K562 (cell line): ENCODE results near the gene ARMH3. TPM values are rescaled to one million over a fixed set of nuclear protein-coding genes. Genes with fewer than 3 reads are reported as not detected.

ENCODE experiments used
- ATF1 ChIP-seq, 2 experiments: fragments of 450-650 bp in 1 of 2; IDR thresholded peaks; 2 replicates each; pipeline ENCODE4 v1.6.1; 2016; ENCODE audit warnings: missing compliant biosample characterization in 1 of 2, missing genetic modification characterization in 1 of 2
- ATF7 ChIP-seq: fragments of 450-650 bp; IDR thresholded peaks from 2 replicates; pipeline ENCODE4 v1.7.1; 2014; ENCODE audit warnings: mild to moderate bottlenecking, moderate library complexity
- BDP1 ChIP-seq: IDR thresholded peaks from 3 replicates; pipeline ENCODE4 v1.6.1; 2011; ENCODE audit not compliant: insufficient read length, insufficient read depth
- ELF4 ChIP-seq: fragments of 450-650 bp; formaldehyde crosslinking; IDR thresholded peaks from 2 replicates; pipeline ENCODE4 v1.4.0; 2022; ENCODE audit warnings: missing genetic modification characterization
- ETV5 ChIP-seq: sonication (generic); formaldehyde crosslinking; IDR thresholded peaks from 2 replicates; pipeline ENCODE4 v1.4.0; 2020; ENCODE audit warnings: low read depth, mild to moderate bottlenecking, missing genetic modification reagents
- HDAC8 ChIP-seq: fragments of 450-650 bp; IDR thresholded peaks from 2 replicates; pipeline ENCODE4 v1.6.1; 2016; ENCODE audit warnings: mild to moderate bottlenecking, missing genetic modification characterization, moderate library complexity, missing compliant biosample characterization
- KDM2B ChIP-seq: fragments of 250-450 bp; sonication (Bioruptor Pico); IDR thresholded peaks from 2 replicates; pipeline ENCODE4 v1.8.0; 2021; ENCODE audit warnings: mild to moderate bottlenecking, moderate library complexity
- KDM5B ChIP-seq: fragments of 200-600 bp; sonication (generic); IDR thresholded peaks from 2 replicates; pipeline ENCODE4 v1.6.1; 2012; ENCODE audit warnings: low read depth, mild to moderate bottlenecking, moderate library complexity, low read length, control low read depth, inconsistent platforms; ENCODE audit not compliant: insufficient replicate concordance
- L3MBTL2 ChIP-seq: fragments of 450-650 bp; IDR thresholded peaks from 2 replicates; pipeline ENCODE4 v1.6.1; 2016; ENCODE audit warnings: mild to moderate bottlenecking, moderate library complexity
- LEF1 ChIP-seq: fragments of 450-650 bp; IDR thresholded peaks from 2 replicates; pipeline ENCODE4 v1.6.1; 2016; ENCODE audit warnings: mild to moderate bottlenecking
- NCOA6 ChIP-seq: fragments of 450-650 bp; IDR thresholded peaks from 2 replicates; pipeline ENCODE4 v1.6.1; 2017; ENCODE audit warnings: mild to moderate bottlenecking
- PML ChIP-seq: IDR thresholded peaks from 2 replicates; pipeline ENCODE4 v1.6.1; 2012; ENCODE audit warnings: low read length, inconsistent platforms
- RBM14 ChIP-seq: fragments of 200-400 bp; formaldehyde crosslinking; IDR thresholded peaks from 2 replicates; pipeline ENCODE4 v1.6.1; 2018; ENCODE audit warnings: low read depth, mild to moderate bottlenecking, low read length, moderate library complexity, borderline replicate concordance; ENCODE audit not compliant: insufficient read depth
- SETDB1 ChIP-seq: IDR thresholded peaks from one replicate; pipeline ENCODE4 v1.6.1; 2012; ENCODE audit warnings: low read length, control low read depth, inconsistent platforms
- SMARCA4 ChIP-seq: fragments of 450-650 bp; IDR thresholded peaks from 2 replicates; pipeline ENCODE4 v1.6.1; 2016
- SUPT5H ChIP-seq: fragments of 450-650 bp; IDR thresholded peaks from 2 replicates; pipeline ENCODE4 v1.6.1; 2016
- WHSC1 ChIP-seq: IDR thresholded peaks from one replicate; pipeline ENCODE4 v1.6.1; 2012; ENCODE audit warnings: low read length, control low read depth, inconsistent platforms
- XRCC3 ChIP-seq: fragments of 450-650 bp; IDR thresholded peaks from 2 replicates; pipeline ENCODE4 v1.6.1; 2017; ENCODE audit warnings: mild to moderate bottlenecking, moderate library complexity
- ZNF24 ChIP-seq: fragments of 450-650 bp; IDR thresholded peaks from 2 replicates; pipeline ENCODE4 v1.6.1; 2016
- ZNF282 ChIP-seq: sonication (generic); formaldehyde crosslinking; IDR thresholded peaks from 2 replicates; pipeline ENCODE4 v1.8.1; 2023; ENCODE audit warnings: missing genetic modification reagents
- ZNF589 ChIP-seq: fragments of 200-800 bp; sonication (Bioruptor generic); IDR thresholded peaks from 2 replicates; pipeline ENCODE4 v1.6.1; 2016; ENCODE audit warnings: low read depth, missing genetic modification characterization, missing compliant biosample characterization
- ZZZ3 ChIP-seq: fragments of 450-650 bp; IDR thresholded peaks from 2 replicates; pipeline ENCODE4 v1.6.1; 2016; ENCODE audit warnings: antibody characterized with exemption, mild to moderate bottlenecking, moderate library complexity
- polyA plus RNA-seq, 8 experiments: library from polyadenylated mRNA; depleted of rRNA in 4 of 8; stranded (reverse) in 5 of 8; unstranded in 3 of 8; fragments of >200 nt; fragmentation: Nextera tagmentation in 2 of 8; fragmentation: Illumina TruSeq in 1 of 8; extraction: Ambion mirVana in 2 of 8; extraction: Trizol in 1 of 8; gene quantifications; 2 replicates each; pipeline versions ENCODE4 v1.2.1 to v1.2.3, GENCODE V29; 2011 to 2014; ENCODE audit warnings: inconsistent platforms in 1 of 8, missing spikeins in 1 of 8
- total RNA-seq, 7 experiments: library from RNA; depleted of rRNA in 6 of 7; stranded (reverse); fragments of >200 nt in 6 of 7; fragmentation: Illumina TruSeq in 2 of 7; extraction: Trizol in 2 of 7; gene quantifications; 2 replicates each; pipeline versions ENCODE4 v1.2.1 to v1.2.3, GENCODE V29; 2011 to 2021; ENCODE audit warnings: low replicate concordance in 1 of 7
- TF ChIP-seq, protein P1 (sequence below), 2 experiments: fragments of 450-650 bp in 1 of 2; IDR thresholded peaks; 2 replicates each; pipeline ENCODE4 v1.6.1; 2011 to 2017; ENCODE audit warnings: low read depth in 2 of 2, antibody characterized with exemption in 1 of 2, borderline replicate concordance in 1 of 2, low read length in 1 of 2, mild to moderate bottlenecking in 1 of 2, mixed read lengths in 1 of 2; ENCODE audit not compliant: control insufficient read depth in 1 of 2
- TF ChIP-seq, protein P2 (sequence below): sonication (generic); formaldehyde crosslinking; IDR thresholded peaks from 2 replicates; pipeline ENCODE4 v1.8.0; 2022; ENCODE audit warnings: missing genetic modification reagents, mild to moderate bottlenecking, moderate library complexity, borderline replicate concordance

The ARMH3 gene
- total and polyA plus RNA-seq, 9 of the 15 experiments (the other 6 are each of a cell fraction or from before 2014, with no cell fraction given): 0.29 to 0.73 TPM; not detected in 7

- TF ChIP-seq ZNF24 (no peak), SMARCA4 (peak; percentile 95), XRCC3 (no peak), RBM14 (no peak), SETDB1 (no peak), ATF1 (CRISPR knock-in tag; IDR thresholded peaks at IDR 0.05) (no peak), ATF1 (tag; IDR thresholded peaks at IDR 0.05) (peak; percentile 42; the same call in 1 of the 2 replicates), ZZZ3 (no peak), ZNF282 (CRISPR knock-in tag) (no peak), HDAC8 (no peak), L3MBTL2 (peak; percentile 34; the same call in 1 of the 2 replicates), LEF1 (peak; percentile 100), KDM5B (no peak), BDP1 (no peak), SUPT5H (no peak), WHSC1 (no peak), PML (peak; percentile 75), ATF7 (peak; percentile 59), ETV5 (CRISPR knock-in tag) (no peak), ZNF589 (0 out of 2 replicates have a peak, but pooled peaks have one; percentile 23), KDM2B (CRISPR knock-in tag) (no peak), NCOA6 (no peak), ELF4 (CRISPR knock-in tag) (no peak)
- TF ChIP-seq, protein P1, sequence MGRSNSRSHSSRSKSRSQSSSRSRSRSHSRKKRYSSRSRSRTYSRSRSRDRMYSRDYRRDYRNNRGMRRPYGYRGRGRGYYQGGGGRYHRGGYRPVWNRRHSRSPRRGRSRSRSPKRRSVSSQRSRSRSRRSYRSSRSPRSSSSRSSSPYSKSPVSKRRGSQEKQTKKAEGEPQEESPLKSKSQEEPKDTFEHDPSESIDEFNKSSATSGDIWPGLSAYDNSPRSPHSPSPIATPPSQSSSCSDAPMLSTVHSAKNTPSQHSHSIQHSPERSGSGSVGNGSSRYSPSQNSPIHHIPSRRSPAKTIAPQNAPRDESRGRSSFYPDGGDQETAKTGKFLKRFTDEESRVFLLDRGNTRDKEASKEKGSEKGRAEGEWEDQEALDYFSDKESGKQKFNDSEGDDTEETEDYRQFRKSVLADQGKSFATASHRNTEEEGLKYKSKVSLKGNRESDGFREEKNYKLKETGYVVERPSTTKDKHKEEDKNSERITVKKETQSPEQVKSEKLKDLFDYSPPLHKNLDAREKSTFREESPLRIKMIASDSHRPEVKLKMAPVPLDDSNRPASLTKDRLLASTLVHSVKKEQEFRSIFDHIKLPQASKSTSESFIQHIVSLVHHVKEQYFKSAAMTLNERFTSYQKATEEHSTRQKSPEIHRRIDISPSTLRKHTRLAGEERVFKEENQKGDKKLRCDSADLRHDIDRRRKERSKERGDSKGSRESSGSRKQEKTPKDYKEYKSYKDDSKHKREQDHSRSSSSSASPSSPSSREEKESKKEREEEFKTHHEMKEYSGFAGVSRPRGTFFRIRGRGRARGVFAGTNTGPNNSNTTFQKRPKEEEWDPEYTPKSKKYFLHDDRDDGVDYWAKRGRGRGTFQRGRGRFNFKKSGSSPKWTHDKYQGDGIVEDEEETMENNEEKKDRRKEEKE (IDR thresholded peaks at IDR 0.05; ENCODE audit: borderline replicate concordance in 1 of 2, control insufficient read depth in 1 of 2, low read depth in 2 of 2, low read length in 1 of 2): no peak
- TF ChIP-seq, protein P2, sequence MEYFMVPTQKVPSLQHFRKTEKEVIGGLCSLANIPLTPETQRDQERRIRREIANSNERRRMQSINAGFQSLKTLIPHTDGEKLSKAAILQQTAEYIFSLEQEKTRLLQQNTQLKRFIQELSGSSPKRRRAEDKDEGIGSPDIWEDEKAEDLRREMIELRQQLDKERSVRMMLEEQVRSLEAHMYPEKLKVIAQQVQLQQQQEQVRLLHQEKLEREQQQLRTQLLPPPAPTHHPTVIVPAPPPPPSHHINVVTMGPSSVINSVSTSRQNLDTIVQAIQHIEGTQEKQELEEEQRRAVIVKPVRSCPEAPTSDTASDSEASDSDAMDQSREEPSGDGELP (CRISPR knock-in tag): no peak
Measured at GRCh38 chr10:101824736-101825135, 231.2 kb downstream of the ARMH3 start (continued).
